Measurements from ENCODE around the gene CCS.

- TF ChIP-seq, protein P1, sequence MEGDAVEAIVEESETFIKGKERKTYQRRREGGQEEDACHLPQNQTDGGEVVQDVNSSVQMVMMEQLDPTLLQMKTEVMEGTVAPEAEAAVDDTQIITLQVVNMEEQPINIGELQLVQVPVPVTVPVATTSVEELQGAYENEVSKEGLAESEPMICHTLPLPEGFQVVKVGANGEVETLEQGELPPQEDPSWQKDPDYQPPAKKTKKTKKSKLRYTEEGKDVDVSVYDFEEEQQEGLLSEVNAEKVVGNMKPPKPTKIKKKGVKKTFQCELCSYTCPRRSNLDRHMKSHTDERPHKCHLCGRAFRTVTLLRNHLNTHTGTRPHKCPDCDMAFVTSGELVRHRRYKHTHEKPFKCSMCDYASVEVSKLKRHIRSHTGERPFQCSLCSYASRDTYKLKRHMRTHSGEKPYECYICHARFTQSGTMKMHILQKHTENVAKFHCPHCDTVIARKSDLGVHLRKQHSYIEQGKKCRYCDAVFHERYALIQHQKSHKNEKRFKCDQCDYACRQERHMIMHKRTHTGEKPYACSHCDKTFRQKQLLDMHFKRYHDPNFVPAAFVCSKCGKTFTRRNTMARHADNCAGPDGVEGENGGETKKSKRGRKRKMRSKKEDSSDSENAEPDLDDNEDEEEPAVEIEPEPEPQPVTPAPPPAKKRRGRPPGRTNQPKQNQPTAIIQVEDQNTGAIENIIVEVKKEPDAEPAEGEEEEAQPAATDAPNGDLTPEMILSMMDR (IDR thresholded peaks at IDR 0.05) = no peak
- TF ChIP-seq POLR2A (IDR thresholded peaks at IDR 0.05; ENCODE audit: low read depth) (no peak), EP300 (IDR thresholded peaks at IDR 0.05) (no peak)
These were observed 14.3 kb downstream of the CCS start for GRCh38 chr11:66607126-66607834.

Data from esophagus muscularis mucosa (tissue), 4 donors.